AG09319 (cell line): ENCODE results near the gene IKZF3.

ENCODE experiments used
- DNase-seq: peaks from one replicate; pipeline ENCODE4 v3.0.0-alpha.2; 2010; ENCODE audit warnings: low read depth; ENCODE audit errors: extremely low read depth
- CTCF ChIP-seq: IDR thresholded peaks from 2 replicates; pipeline ENCODE4 v1.5.1; 2011; ENCODE audit warnings: low read depth, mild to moderate bottlenecking, inconsistent platforms, low read length, moderate library complexity

Gene IKZF3

GRCh38 chr17:39756380-39757079 is 107.6 kb downstream of the IKZF3 start:
- DNase-seq = no peak
- TF ChIP-seq CTCF = no peak

- DNase-seq = no peak
- no peak for TF ChIP-seq CTCF
Observed at GRCh38 chr17:39755554-39756379, 108.3 kb downstream of the IKZF3 start.

GRCh38 chr17:39754958-39755553 is 109.1 kb downstream of the IKZF3 start:
- no peak for DNase-seq
- TF ChIP-seq CTCF = no peak

- DNase-seq = peak; percentile 78
- peak; percentile 59 for TF ChIP-seq CTCF
Observed at GRCh38 chr17:39754161-39754957, 109.8 kb downstream of the IKZF3 start.

- no peak for DNase-seq
- TF ChIP-seq CTCF = no peak
Observed at GRCh38 chr17:39753514-39754160, 110.5 kb downstream of the IKZF3 start.

- TF ChIP-seq CTCF = no peak
Observed at GRCh38 chr17:39752241-39752881, 111.8 kb downstream of the IKZF3 start.

More at GRCh38 chr17:39752241-39752881, 111.8 kb downstream of the IKZF3 start:
- DNase-seq = no peak
